ENCODE data around the gene SOX21. TPM values are rescaled to one million over a fixed set of nuclear protein-coding genes. Genes with fewer than 3 reads are reported as not detected.

SOX21 gene
- total and polyA plus RNA-seq, 2 of the 8 experiments (the other 6 are each of a cell fraction or from before 2014, with no cell fraction given), result 3.9 TPM

GRCh38 chr13:94761407-94761806 lies 49.1 kb upstream of the SOX21 start:
- H3K4me1 ChIP-seq (replicated peaks in 1 of 4; ENCODE audit: control insufficient read depth in 3 of 4, insufficient read depth in 4 of 4, low read length in 3 of 4), result peaks cover 6 to 10% (median 8%) of the 10 kb centered on the region in 4 experiments; a peak in 6 of 7 replicates
- peak in 1 of 2 experiments; percentile 25 for DNase-seq (ENCODE audit: low read depth in 1 of 2, low spot score in 2 of 2)
- TF ChIP-seq EP300 (IDR thresholded peaks at IDR 0.05; ENCODE audit: borderline replicate concordance in 1 of 2, low read depth in 2 of 2, low read length in 2 of 2) (peak in 1 of 2 experiments; percentile 66; a peak in 1 of 3 replicates), PHF8 (conservative IDR thresholded peaks at IDR 0.05; ENCODE audit: low read depth, low read length) (no peak), POU5F1 (IDR thresholded peaks at IDR 0.05; ENCODE audit: low read depth, low read length) (peak; percentile 71; the same call in 1 of the 2 replicates), GTF2F1 (IDR thresholded peaks at IDR 0.05; ENCODE audit: borderline replicate concordance, low read depth, low read length) (no peak), ASH2L (IDR thresholded peaks at IDR 0.05; ENCODE audit: low read length) (peak; percentile 78), YY1 (IDR thresholded peaks at IDR 0.05; ENCODE audit: low read depth, low read length) (no peak), SP4 (IDR thresholded peaks at IDR 0.05; ENCODE audit: low read length) (no peak), TEAD4 (IDR thresholded peaks at IDR 0.05; ENCODE audit: low read depth, low read length) (peak; percentile 99), BRCA1 (IDR thresholded peaks at IDR 0.05; ENCODE audit: low read depth, low read length) (no peak)
- TF ChIP-seq, protein P1, sequence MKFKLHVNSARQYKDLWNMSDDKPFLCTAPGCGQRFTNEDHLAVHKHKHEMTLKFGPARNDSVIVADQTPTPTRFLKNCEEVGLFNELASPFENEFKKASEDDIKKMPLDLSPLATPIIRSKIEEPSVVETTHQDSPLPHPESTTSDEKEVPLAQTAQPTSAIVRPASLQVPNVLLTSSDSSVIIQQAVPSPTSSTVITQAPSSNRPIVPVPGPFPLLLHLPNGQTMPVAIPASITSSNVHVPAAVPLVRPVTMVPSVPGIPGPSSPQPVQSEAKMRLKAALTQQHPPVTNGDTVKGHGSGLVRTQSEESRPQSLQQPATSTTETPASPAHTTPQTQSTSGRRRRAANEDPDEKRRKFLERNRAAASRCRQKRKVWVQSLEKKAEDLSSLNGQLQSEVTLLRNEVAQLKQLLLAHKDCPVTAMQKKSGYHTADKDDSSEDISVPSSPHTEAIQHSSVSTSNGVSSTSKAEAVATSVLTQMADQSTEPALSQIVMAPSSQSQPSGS (IDR thresholded peaks at IDR 0.05; ENCODE audit: low read length), result 0 out of 2 replicates have a peak, but pooled peaks have one; percentile 52

More at GRCh38 chr13:94761407-94761806, 49.1 kb upstream of the SOX21 start:
- Histone ChIP-seq H2BK15ac (ENCODE audit: low read length) (no peak overlapping the region), H3K79me2 (ENCODE audit: control insufficient read depth in 1 of 2, insufficient read depth in 2 of 2, low read length in 2 of 2) (no peaks in the 10 kb centered on the region), H3K14ac (ENCODE audit: insufficient read length) (no peak overlapping the region), H2BK20ac (ENCODE audit: low read length) (peak overlapping the region; percentile 98; the same call in 1 of the 2 replicates), H3K23ac (ENCODE audit: insufficient read length) (no peak overlapping the region), H4K91ac (replicated peaks; ENCODE audit: insufficient read length, low read length) (no peak overlapping the region), H3K56ac (replicated peaks; ENCODE audit: insufficient read length, low read depth, low read length) (no peak overlapping the region), H4K5ac (ENCODE audit: insufficient read length, low read depth, low read length) (peak overlapping the region; percentile 80), H3K23me2 (ENCODE audit: low read depth, low read length) (0 out of 2 replicates have a peak, but pooled peaks cover 3% of the 10 kb centered on the region), H2BK120ac (replicated peaks; ENCODE audit: low read depth, low read length) (peak overlapping the region; percentile 92), H3K27me3 (replicated peaks in 1 of 4; ENCODE audit: control insufficient read depth in 3 of 4, extremely low read depth in 1 of 4, insufficient read depth in 3 of 4, low read length in 3 of 4) (no peaks in the 10 kb centered on the region), H3K9ac (replicated peaks in 1 of 4; ENCODE audit: extremely low read depth in 1 of 4, low read depth in 3 of 4, low read length in 3 of 4) (no peak overlapping the region), H3K4ac (replicated peaks; ENCODE audit: insufficient read length, low read depth, low read length) (no peak overlapping the region), H2AK5ac (ENCODE audit: low read depth, low read length) (peak overlapping the region; percentile 95; the same call in 1 of the 2 replicates), H3K36me3 (ENCODE audit: control insufficient read depth in 2 of 4, insufficient read depth in 4 of 4, low read length in 3 of 4) (no peaks in the 10 kb centered on the region), H3K79me1 (ENCODE audit: low read depth, low read length) (no peaks in the 10 kb centered on the region), H2BK12ac (ENCODE audit: low read depth, low read length) (peak overlapping the region; percentile 89), H3K4me3 (ENCODE audit: extremely low read depth in 1 of 4, insufficient read depth in 2 of 4, low read depth in 3 of 4, low read length in 4 of 4) (peak overlapping the region in 1 of 4 experiments; percentile 17; a peak in 2 of 8 replicates), H2AFZ (ENCODE audit: low read length) (0 out of 2 replicates have a peak overlapping the region, but pooled peaks have one; percentile 8), H4K8ac (ENCODE audit: extremely low read depth, insufficient read depth, low read length) (no peak overlapping the region), H2BK5ac (ENCODE audit: low read depth, low read length) (peak overlapping the region; percentile 73; the same call in 1 of the 2 replicates), H3K4me2 (ENCODE audit: insufficient read depth in 1 of 2, low read depth in 2 of 2, low read length in 2 of 2) (peak overlapping the region; percentile 61 to 63), H3K9me3 (ENCODE audit: insufficient read depth in 2 of 2, low read depth in 1 of 2, low read length in 1 of 2) (peaks cover 4 to 6% of the 10 kb centered on the region in 2 experiments; a peak in 2 of 4 replicates), H3K27ac (ENCODE audit: low read depth, low read length) (peak overlapping the region; percentile 55), H4K20me1 (replicated peaks in 1 of 2; ENCODE audit: control insufficient read depth in 1 of 2, insufficient read depth in 2 of 2, low read length in 2 of 2) (no peaks in the 10 kb centered on the region), H3K18ac (ENCODE audit: extremely low read depth, low read length) (peak overlapping the region; percentile 98; the same call in 1 of the 2 replicates)
- CTCF ChIA-PET (ENCODE audit: partially characterized antibody), result interaction anchor here (1.0 to 1.7 kb wide), 4 partner anchors 11 to 385 kb away, joined by 3 read pairs; no protein-coding TSS in a partner anchor
- 10% methylated on average over 2 of the region's 2 CpGs; no CpG with 5 or more reads in 1 of the 2 experiments for WGBS, 2 experiments (ENCODE audit: extremely low coverage in 1 of 2, insufficient coverage in 1 of 2, insufficient read length in 1 of 2, insufficient replicate concordance in 2 of 2, low coverage in 1 of 2, low lambda C conversion rate in 2 of 2, missing lambda C conversion rate in 1 of 2)
- peak; percentile 95 for FAIRE-seq
- POLR2A ChIA-PET (ENCODE audit: partially characterized antibody), result interaction anchor here (0.6 to 1.0 kb wide), 4 partner anchors 47 to 747 kb away, joined by 3 to 5 read pairs (median 3); no protein-coding TSS in a partner anchor
